Suprapubic skin (tissue), 4 donors: ENCODE measurements around the gene PPP1R14C. TPM values are rescaled to one million over a fixed set of nuclear protein-coding genes. Genes with fewer than 3 reads are reported as not detected.

ENCODE experiments used
- DNase-seq, 2 donors: peaks; one replicate each; pipeline ENCODE4 v3.0.0-alpha.2; 2019; ENCODE audit warnings: low spot score in 2 of 2
- H3K27ac ChIP-seq: fragments of 200-600 bp; sonication (generic); one replicate; pipeline ENCODE4 v1.5.1; 2019
- H3K27me3 ChIP-seq: fragments of 200-600 bp; sonication (generic); one replicate; pipeline ENCODE4 v1.5.1; 2019
- H3K36me3 ChIP-seq: fragments of 200-600 bp; sonication (generic); one replicate; pipeline ENCODE4 v1.5.1; 2019
- H3K4me1 ChIP-seq: fragments of 200-600 bp; sonication (generic); one replicate; pipeline ENCODE4 v1.5.1; 2019
- H3K4me3 ChIP-seq: fragments of 200-600 bp; sonication (generic); one replicate; pipeline ENCODE4 v1.5.1; 2019; ENCODE audit warnings: mild to moderate bottlenecking
- H3K9me3 ChIP-seq: fragments of 200-600 bp; sonication (generic); one replicate; pipeline ENCODE4 v1.5.1; 2019
- CTCF ChIP-seq, 2 donors: fragments of 200-600 bp in 1 of 2; fragments of 450-650 bp in 1 of 2; sonication (generic) in 1 of 2; IDR thresholded peaks; one replicate each; pipeline ENCODE4 v1.5.1; 2016 to 2019; ENCODE audit warnings: antibody characterized with exemption in 2 of 2, mild to moderate bottlenecking in 1 of 2, moderate library complexity in 1 of 2
- EP300 ChIP-seq: sonication (generic); formaldehyde crosslinking; IDR thresholded peaks from one replicate; pipeline ENCODE4 v1.6.1; 2017; ENCODE audit warnings: antibody characterized with exemption
- POLR2A ChIP-seq, 2 donors: fragments of 450-650 bp; IDR thresholded peaks; one replicate each; pipeline ENCODE4 v1.6.1; 2017; ENCODE audit warnings: antibody characterized with exemption in 2 of 2, mild to moderate bottlenecking in 2 of 2, moderate library complexity in 2 of 2
- POLR2AphosphoS5 ChIP-seq, 3 donors: sonication (generic); formaldehyde crosslinking; IDR thresholded peaks; one replicate each; pipeline ENCODE4 v1.6.1; 2017; ENCODE audit warnings: antibody characterized with exemption in 3 of 3
- WGBS: methylation state at CpG from one replicate; pipeline ENCODE4 v1.1.5; 2018; 5-methylcytosine and 5-hydroxymethylcytosine counted together
- total RNA-seq, 4 donors: library from RNA; depleted of rRNA; stranded (reverse); fragments of >200 nt; gene quantifications; one replicate each; pipeline ENCODE4 v1.1.0, GENCODE V29; 2016

PPP1R14C gene
- total RNA-seq, 4 donors from 2014 or later, result 44.3 to 104 (median 88.8) TPM

- Histone ChIP-seq H3K27me3 (no peaks in the 10 kb centered on the region), H3K4me1 (peaks cover 49% of the 10 kb centered on the region), H3K27ac (peak overlapping the region; percentile 21), H3K9me3 (no peaks in the 10 kb centered on the region), H3K4me3 (no peak overlapping the region), H3K36me3 (no peaks in the 10 kb centered on the region)
- no peak for DNase-seq
- WGBS, result 46% methylated on average over 9 of the region's 10 CpGs
- TF ChIP-seq POLR2AphosphoS5 (IDR thresholded peaks at IDR 0.05) (no peak), CTCF (IDR thresholded peaks at IDR 0.05) (no peak), EP300 (no peak), POLR2A (IDR thresholded peaks at IDR 0.05) (no peak)
Observed at GRCh38 chr6:150276937-150277742, 134.3 kb downstream of the PPP1R14C start.

GRCh38 chr6:150279533-150279932 is 136.7 kb downstream of the PPP1R14C start:
- H3K27ac ChIP-seq, result no peak overlapping the region
- no peaks in the 10 kb centered on the region for H3K9me3 ChIP-seq
- DNase-seq, result no peak
- 63% methylated on average over 1 of the region's 1 CpG for WGBS
- H3K27me3 ChIP-seq, result no peaks in the 10 kb centered on the region
- no peaks in the 10 kb centered on the region for H3K36me3 ChIP-seq
- H3K4me1 ChIP-seq, result peaks cover 34% of the 10 kb centered on the region
- H3K4me3 ChIP-seq, result no peak overlapping the region
- no peak for TF ChIP-seq EP300

- H3K27me3 ChIP-seq, result peaks cover 2% of the 10 kb centered on the region
- TF ChIP-seq EP300 (no peak), POLR2A (IDR thresholded peaks at IDR 0.05) (no peak), CTCF (IDR thresholded peaks at IDR 0.05) (no peak)
- H3K9me3 ChIP-seq, result no peaks in the 10 kb centered on the region
- H3K36me3 ChIP-seq, result no peaks in the 10 kb centered on the region
- no peak overlapping the region for H3K27ac ChIP-seq
- WGBS, result 92% methylated on average over 1 of the region's 1 CpG
- H3K4me1 ChIP-seq, result peaks cover 29% of the 10 kb centered on the region
- no peak for DNase-seq
- no peak overlapping the region for H3K4me3 ChIP-seq
Observed at GRCh38 chr6:150280703-150281102, 137.9 kb downstream of the PPP1R14C start.

- Histone ChIP-seq H3K27ac (no peak overlapping the region), H3K9me3 (no peaks in the 10 kb centered on the region), H3K4me3 (no peak overlapping the region), H3K36me3 (no peaks in the 10 kb centered on the region), H3K4me1 (peaks cover 20% of the 10 kb centered on the region), H3K27me3 (peaks cover 2% of the 10 kb centered on the region)
- TF ChIP-seq CTCF (IDR thresholded peaks at IDR 0.05) (no peak), POLR2A (IDR thresholded peaks at IDR 0.05) (no peak), POLR2AphosphoS5 (IDR thresholded peaks at IDR 0.05) (no peak), EP300 (no peak)
- no peak for DNase-seq
Observed at GRCh38 chr6:150281767-150282166, 138.9 kb downstream of the PPP1R14C start.

- no peak for DNase-seq
- H3K27me3 ChIP-seq, result peaks cover 2% of the 10 kb centered on the region
- H3K36me3 ChIP-seq, result no peaks in the 10 kb centered on the region
- H3K4me3 ChIP-seq, result no peak overlapping the region
- peaks cover 12% of the 10 kb centered on the region for H3K4me1 ChIP-seq
- TF ChIP-seq EP300, result no peak
- TF ChIP-seq CTCF (IDR thresholded peaks at IDR 0.05), result no peak
- no peak for TF ChIP-seq POLR2AphosphoS5 (IDR thresholded peaks at IDR 0.05)
- TF ChIP-seq POLR2A (IDR thresholded peaks at IDR 0.05), result no peak
- no peak overlapping the region for H3K27ac ChIP-seq
- H3K9me3 ChIP-seq, result no peaks in the 10 kb centered on the region
Observed at GRCh38 chr6:150282806-150283205, 140.0 kb downstream of the PPP1R14C start.
